Stimulated activated CD4-positive, alpha-beta T cell treated with anti-CD3 and anti-CD28 coated beads, Interleukin-15, amount 100 ng/mL, for 48 hours (primary cell): ENCODE data around the gene THSD7A.
"Not testable (repeated sequence)": the region's sequence is repeated elsewhere in the genome, so short reads cannot be mapped to it uniquely, and the experiment has no call there.

Experiments
- DNase-seq, 2 donors: peaks; one replicate each; pipeline ENCODE4 v3.0.0-alpha.2; 2020; ENCODE audit warnings: low read depth in 2 of 2

The THSD7A gene

GRCh38 chr7:11457419-11457818 lies 374.6 kb downstream of the THSD7A start:
- DNase-seq: no peak

- no peak for DNase-seq
Measured at GRCh38 chr7:11456574-11456973, 375.4 kb downstream of the THSD7A start.

- DNase-seq: no peak
Measured at GRCh38 chr7:11452476-11452875, 379.5 kb downstream of the THSD7A start.

GRCh38 chr7:11450281-11450680 lies 381.7 kb downstream of the THSD7A start:
- no peak for DNase-seq

- DNase-seq: no peak
Measured at GRCh38 chr7:11449316-11449715, 382.7 kb downstream of the THSD7A start.

- DNase-seq: no peak
Measured at GRCh38 chr7:11448323-11448722, 383.7 kb downstream of the THSD7A start.

GRCh38 chr7:11447106-11447505 lies 384.9 kb downstream of the THSD7A start:
- DNase-seq: no peak

- not testable (repeated sequence) for DNase-seq
Measured at GRCh38 chr7:11443934-11444333, 388.1 kb downstream of the THSD7A start.

GRCh38 chr7:11437994-11438393 lies 394.0 kb downstream of the THSD7A start:
- DNase-seq: no peak

GRCh38 chr7:11436773-11437524 lies 395.0 kb downstream of the THSD7A start:
- DNase-seq: no peak

GRCh38 chr7:11436316-11436715 lies 395.7 kb downstream of the THSD7A start:
- DNase-seq: no peak

GRCh38 chr7:11434366-11434765 lies 397.6 kb downstream of the THSD7A start:
- DNase-seq: no peak

GRCh38 chr7:11430841-11431240 lies 401.2 kb downstream of the THSD7A start:
- no peak for DNase-seq

- DNase-seq: no peak
Measured at GRCh38 chr7:11430112-11430511, 401.9 kb downstream of the THSD7A start.

- no peak for DNase-seq
Measured at GRCh38 chr7:11428877-11429581, 403.0 kb downstream of the THSD7A start.

GRCh38 chr7:11427686-11428273 lies 404.2 kb downstream of the THSD7A start:
- no peak for DNase-seq

GRCh38 chr7:11424006-11424405 lies 408.0 kb downstream of the THSD7A start:
- no peak for DNase-seq

GRCh38 chr7:11420049-11420448 lies 411.9 kb downstream of the THSD7A start:
- no peak for DNase-seq

- DNase-seq: no peak
Measured at GRCh38 chr7:11416641-11417458, 415.1 kb downstream of the THSD7A start.

- no peak for DNase-seq
Measured at GRCh38 chr7:11415101-11415500, 416.9 kb downstream of the THSD7A start.

GRCh38 chr7:11413901-11414300 lies 418.1 kb downstream of the THSD7A start:
- DNase-seq: no peak

GRCh38 chr7:11412036-11412435 lies 420.0 kb downstream of the THSD7A start:
- DNase-seq: no peak
